ENCODE results near the gene LCN10.
"Not testable (repeated sequence)": the region's sequence is repeated elsewhere in the genome, so short reads cannot be mapped to it uniquely, and the experiment has no call there.

The LCN10 gene

GRCh38 chr9:136709454-136710109 lies 33.2 kb downstream of the LCN10 start:
- peaks cover 16% of the 10 kb centered on the region for H3K27me3 Mint-ChIP-seq (ENCODE audit: low read depth)
- H3K4me3 Mint-ChIP-seq, result no peak overlapping the region
- H3K36me3 Mint-ChIP-seq (ENCODE audit: low read depth), result no peaks in the 10 kb centered on the region
- no peak overlapping the region for H3K27ac Mint-ChIP-seq
- TF ChIP-seq CTCF (IDR thresholded peaks at IDR 0.05; ENCODE audit: unreplicated experiment in 3 of 3), result no peak
- no peaks in the 10 kb centered on the region for H3K9me3 Mint-ChIP-seq
- H3K4me1 Mint-ChIP-seq, result no peaks in the 10 kb centered on the region

DNA sequence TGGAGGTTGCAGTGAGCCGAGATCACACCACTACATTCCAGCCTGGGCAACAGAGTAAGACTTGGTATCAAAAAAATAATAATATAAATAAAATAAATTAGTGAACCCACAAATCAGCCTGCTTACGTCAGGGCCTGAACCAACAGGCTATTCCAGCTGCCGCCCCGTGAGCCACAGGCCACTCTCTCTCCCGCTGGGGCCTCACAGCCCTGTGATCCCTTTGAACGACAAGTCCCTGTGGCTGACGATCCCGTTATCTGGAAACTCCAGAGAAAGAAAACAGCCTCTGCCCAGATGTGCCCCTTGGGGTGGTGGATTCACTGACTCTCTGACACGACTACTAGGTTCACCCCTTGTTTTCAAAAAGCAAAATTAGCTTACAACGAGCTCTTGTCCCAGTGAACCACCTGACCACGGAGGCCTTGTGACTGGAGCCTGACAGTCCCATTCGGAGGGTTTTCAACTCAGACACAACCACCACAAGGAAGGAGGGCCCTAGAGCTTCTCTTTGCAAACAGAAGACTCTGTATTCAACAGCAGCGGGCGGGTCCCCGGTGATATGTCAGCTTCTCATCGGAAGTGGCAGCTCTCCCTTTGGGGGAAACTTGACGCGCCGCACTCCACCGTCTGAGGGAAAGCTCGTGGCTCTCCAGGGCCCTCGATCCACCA lies 34.8 kb downstream of the LCN10 start:
- no peak overlapping the region for H3K27ac Mint-ChIP-seq
- no peak overlapping the region for H3K4me3 Mint-ChIP-seq
- no peaks in the 10 kb centered on the region for H3K4me1 Mint-ChIP-seq
- peaks cover 16% of the 10 kb centered on the region for H3K27me3 Mint-ChIP-seq (ENCODE audit: low read depth)
- TF ChIP-seq CTCF (IDR thresholded peaks at IDR 0.05; ENCODE audit: unreplicated experiment in 3 of 3), result no peak
- no peaks in the 10 kb centered on the region for H3K36me3 Mint-ChIP-seq (ENCODE audit: low read depth)
- H3K9me3 Mint-ChIP-seq, result no peaks in the 10 kb centered on the region

DNA sequence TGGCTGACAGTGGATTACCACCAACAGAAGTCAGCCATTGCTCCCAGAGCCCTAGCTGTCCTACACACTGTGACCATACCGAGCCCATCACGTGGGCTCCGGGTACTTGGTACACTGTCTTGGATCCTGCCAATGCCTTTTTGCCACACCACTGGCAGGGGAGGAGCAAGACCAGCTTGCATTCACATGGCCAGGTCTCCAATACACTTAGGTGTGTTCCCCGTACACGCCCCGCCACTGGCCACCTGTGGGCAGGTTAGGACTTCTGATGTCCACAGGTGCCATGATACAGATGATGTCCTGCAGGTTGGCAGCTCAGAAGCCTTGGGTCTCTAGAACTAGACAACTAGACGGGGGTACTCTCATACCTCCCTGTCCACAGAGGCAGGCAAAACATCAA lies 35.7 kb downstream of the LCN10 start:
- TF ChIP-seq CTCF (IDR thresholded peaks at IDR 0.05; ENCODE audit: unreplicated experiment in 3 of 3), result no peak
- H3K36me3 Mint-ChIP-seq (ENCODE audit: low read depth), result no peaks in the 10 kb centered on the region
- H3K4me1 Mint-ChIP-seq, result no peaks in the 10 kb centered on the region
- no peak overlapping the region for H3K4me3 Mint-ChIP-seq
- no peak overlapping the region for H3K27ac Mint-ChIP-seq
- H3K9me3 Mint-ChIP-seq, result no peaks in the 10 kb centered on the region
- peaks cover 24% of the 10 kb centered on the region for H3K27me3 Mint-ChIP-seq (ENCODE audit: low read depth)

GRCh38 chr9:136705564-136705963 lies 37.2 kb downstream of the LCN10 start:
- Mint-ChIP-seq H3K4me1 (no peaks in the 10 kb centered on the region), H3K27me3 (ENCODE audit: low read depth) (peaks cover 38% of the 10 kb centered on the region), H3K9me3 (no peaks in the 10 kb centered on the region), H3K36me3 (ENCODE audit: low read depth) (no peaks in the 10 kb centered on the region), H3K27ac (no peak overlapping the region), H3K4me3 (no peak overlapping the region)
- TF ChIP-seq CTCF (IDR thresholded peaks at IDR 0.05; ENCODE audit: unreplicated experiment in 3 of 3), result no peak

GRCh38 chr9:136704741-136705140 lies 38.0 kb downstream of the LCN10 start:
- H3K27me3 Mint-ChIP-seq (ENCODE audit: low read depth), result peaks cover 43% of the 10 kb centered on the region
- H3K9me3 Mint-ChIP-seq; H3K27ac Mint-ChIP-seq; H3K4me1 Mint-ChIP-seq; H3K4me3 Mint-ChIP-seq; H3K36me3 Mint-ChIP-seq (ENCODE audit: low read depth): not testable (repeated sequence)

DNA sequence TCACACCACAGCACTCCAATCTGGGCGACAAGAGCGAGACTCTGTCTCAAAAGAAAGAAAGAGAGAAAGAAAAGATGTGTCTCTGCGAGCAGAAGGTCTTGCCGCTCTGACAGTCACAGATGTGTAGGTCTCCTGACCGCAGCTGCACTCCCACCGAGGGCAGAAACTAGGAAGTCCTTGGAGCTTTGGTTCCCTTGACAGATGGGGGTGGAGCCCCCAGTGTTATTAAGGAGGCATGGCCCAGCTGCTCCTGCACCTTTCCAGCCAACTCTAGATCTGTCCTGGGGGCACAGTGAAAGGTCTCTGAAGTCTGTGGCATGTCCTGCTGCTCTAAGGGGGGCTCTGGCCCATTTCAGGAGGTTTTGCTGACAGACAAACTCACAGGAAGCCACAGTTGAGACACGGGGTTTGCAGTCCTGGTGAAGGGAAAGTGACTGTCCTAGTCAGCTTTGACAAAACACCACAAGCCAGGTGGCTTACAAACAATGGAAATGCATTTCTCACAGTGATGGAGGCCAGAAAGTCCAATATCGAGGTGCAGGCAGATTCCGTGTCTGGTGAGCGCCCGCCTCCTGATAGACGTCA lies 39.4 kb downstream of the LCN10 start:
- no peak for TF ChIP-seq CTCF (IDR thresholded peaks at IDR 0.05; ENCODE audit: unreplicated experiment in 3 of 3)
- Mint-ChIP-seq H3K4me3 (no peak overlapping the region), H3K27me3 (ENCODE audit: low read depth) (peaks cover 46% of the 10 kb centered on the region), H3K4me1 (no peaks in the 10 kb centered on the region), H3K27ac (no peak overlapping the region), H3K36me3 (ENCODE audit: low read depth) (no peaks in the 10 kb centered on the region), H3K9me3 (no peaks in the 10 kb centered on the region)

All from nephron (organoid).